HL-60/S4 (cell line): ENCODE results near the gene TM4SF20.
"Not testable (repeated sequence)": the region's sequence is repeated elsewhere in the genome, so short reads cannot be mapped to it uniquely, and the experiment has no call there.

Experiments used
- in situ Hi-C: fragments of 300-500 bp; cut with MboI; formaldehyde crosslinking; loops from 2 replicates; pipeline ENCODE4 v1.14.3; 2022; ENCODE audit warnings: low sequenced_read_pairs

TM4SF20 gene

GRCh38 chr2:227398684-227399670 lies 19.9 kb upstream of the TM4SF20 start:
- in situ Hi-C loops = no loop called here

GRCh38 chr2:227397562-227397961 lies 18.5 kb upstream of the TM4SF20 start:
- in situ Hi-C loops = no loop called here

DNA sequence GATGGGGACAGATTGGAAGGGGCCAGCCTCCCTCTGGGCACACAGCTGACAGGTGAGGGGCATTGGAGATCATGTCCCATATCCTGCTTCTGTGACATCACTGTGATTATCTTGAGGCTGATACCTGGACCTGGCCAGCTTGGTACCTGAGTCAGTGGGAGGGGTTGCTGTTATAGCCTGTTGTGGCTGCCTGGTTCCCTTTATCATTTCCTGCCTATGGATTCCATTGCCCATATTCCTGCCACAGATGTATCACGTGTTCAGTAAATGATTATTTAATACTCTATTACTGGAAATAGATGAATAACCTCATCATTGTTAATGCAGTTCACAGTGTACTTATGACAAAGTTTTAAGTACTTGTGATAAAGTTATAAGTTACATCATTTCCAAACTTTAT lies 16.4 kb upstream of the TM4SF20 start:
- in situ Hi-C loops = no loop called here

DNA sequence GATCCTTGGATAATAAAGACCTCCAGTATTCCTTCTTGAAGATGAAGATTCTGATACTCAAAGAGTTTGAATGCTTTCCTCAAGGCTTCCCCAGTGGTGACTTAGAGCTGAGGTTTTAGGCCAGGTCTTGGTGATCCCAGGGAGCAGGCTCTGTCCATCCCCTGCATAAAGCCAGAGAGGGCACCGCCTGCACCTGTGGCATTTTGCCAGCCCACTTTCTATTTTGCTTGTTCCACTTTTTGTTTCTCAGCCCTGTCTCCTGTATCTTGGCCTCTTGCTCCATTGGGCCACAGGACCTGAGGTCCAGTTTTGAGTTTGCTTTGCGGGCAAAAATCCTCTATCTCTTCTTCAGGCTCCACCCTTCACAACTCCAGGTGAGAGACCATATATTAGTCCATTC lies 15.3 kb upstream of the TM4SF20 start:
- in situ Hi-C loops = no loop called here

- in situ Hi-C loops = no loop called here
Measured at GRCh38 chr2:227390468-227391256, 11.6 kb upstream of the TM4SF20 start.

DNA sequence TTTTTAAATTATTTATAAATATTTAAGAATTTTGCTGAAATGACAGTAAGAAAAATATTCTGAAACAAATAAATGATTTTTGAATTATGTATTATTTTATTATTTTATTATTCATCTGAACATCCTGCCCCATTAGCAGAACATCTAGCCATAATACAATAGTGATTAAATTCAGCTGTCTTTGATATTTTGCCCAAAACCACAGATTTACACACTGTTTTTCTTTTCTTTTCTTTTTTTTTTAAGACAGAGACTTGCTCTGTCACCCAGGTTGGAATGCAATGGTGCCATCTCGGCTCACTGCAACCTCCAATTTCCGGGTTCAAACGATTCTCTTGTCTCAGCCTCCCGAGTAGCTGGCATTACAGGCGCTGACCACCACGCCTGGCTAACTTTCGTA lies 10.6 kb upstream of the TM4SF20 start:
- in situ Hi-C loops = no loop called here

GRCh38 chr2:227389231-227389630 lies 10.1 kb upstream of the TM4SF20 start:
- in situ Hi-C loops = no loop called here

DNA sequence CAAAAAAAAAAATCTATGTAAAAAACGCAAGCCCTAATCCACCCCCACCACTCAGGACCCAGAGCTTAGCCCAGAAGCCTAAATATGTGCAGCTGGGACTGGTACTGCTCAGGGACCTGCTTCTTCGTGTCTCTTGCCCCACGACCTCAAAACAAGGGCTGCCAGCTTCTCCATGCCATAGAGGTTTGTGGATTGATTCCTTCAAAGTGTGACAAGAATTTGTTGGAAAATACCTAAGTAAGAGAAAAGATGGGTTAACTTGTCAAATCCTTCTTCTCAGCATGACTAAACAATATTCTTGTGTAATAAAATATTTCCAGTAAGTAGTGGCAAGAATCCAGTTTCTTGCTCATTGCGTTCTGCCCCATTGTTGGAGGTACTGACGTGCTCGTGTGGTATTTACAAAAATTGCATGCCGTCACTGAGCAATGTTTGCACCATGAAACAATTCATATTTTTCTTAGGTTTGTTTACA lies 9.5 kb upstream of the TM4SF20 start:
- in situ Hi-C loops = no loop called here

DNA sequence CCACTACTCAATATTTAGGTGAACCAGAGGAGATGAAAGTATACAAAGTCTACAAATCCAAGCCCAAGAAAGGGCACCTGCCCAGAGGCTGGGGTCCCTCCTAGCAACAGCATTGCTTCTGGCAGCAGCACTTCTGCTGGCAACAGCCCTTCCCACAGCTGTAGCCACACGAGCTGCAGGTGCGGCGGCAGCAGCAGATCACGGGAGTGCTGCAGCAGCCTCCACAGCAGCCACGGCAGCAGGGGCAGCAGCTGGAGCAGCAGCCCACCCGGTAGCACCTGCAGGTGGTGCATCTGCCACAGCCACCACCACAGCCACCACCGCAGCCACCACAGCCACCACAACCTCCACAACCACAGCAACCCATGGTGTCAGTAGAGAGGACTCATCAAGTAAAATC lies 8.5 kb upstream of the TM4SF20 start, which contains the start of gene SCYGR1:
TSS of gene SCYGR1 (minus strand) at position 367 of the 400 bp plus-strand sequence. CDS start at position 367, 0 bp downstream.
- in situ Hi-C loops = not testable (repeated sequence)

- in situ Hi-C loops = no loop called here
Measured at GRCh38 chr2:227386630-227387029, 7.5 kb upstream of the TM4SF20 start.

- in situ Hi-C loops = no loop called here
Measured at GRCh38 chr2:227383686-227384085, 4.6 kb upstream of the TM4SF20 start.

GRCh38 chr2:227382241-227382835 lies 3.2 kb upstream of the TM4SF20 start:
- in situ Hi-C loops = not testable (repeated sequence)

GRCh38 chr2:227378371-227378782 lies 729 bp downstream of the TM4SF20 start:
- in situ Hi-C loops = no loop called here

GRCh38 chr2:227377467-227378351 lies 1.4 kb downstream of the TM4SF20 start:
- in situ Hi-C loops = no loop called here

DNA sequence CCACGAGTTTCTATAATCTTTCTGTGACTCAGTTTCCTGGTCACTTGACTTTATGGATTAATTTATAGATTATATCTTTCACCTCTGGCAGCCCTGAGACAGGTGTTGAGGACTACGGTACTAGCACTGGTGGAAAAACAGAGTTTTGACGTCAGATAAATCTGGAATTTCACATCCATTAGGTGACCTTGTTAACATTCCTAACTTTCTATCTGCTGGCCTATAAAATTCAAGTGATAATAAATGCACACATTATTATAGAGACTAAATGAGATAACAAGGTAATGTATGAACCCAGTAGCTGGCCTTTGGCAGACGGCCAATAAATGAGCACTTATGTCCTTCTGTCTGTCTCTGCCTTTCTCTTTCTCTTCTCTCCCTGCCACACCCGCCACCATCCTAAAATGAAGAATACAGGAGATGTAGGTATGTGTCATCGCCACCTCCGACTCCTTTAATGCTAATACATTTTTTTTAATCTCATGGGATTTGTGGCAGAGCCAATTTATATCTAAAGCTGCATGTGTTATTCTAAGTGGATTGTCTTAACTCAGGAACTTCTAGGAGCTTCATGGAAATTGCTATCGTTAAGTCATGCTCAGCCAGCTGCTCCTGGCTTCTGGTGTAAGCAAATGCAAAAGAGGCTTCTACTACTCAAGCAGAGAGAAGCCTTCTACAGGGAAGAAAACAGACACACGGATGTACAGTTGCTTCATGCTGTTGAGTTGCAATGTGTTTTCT lies 2.3 kb downstream of the TM4SF20 start:
- in situ Hi-C loops = no loop called here

GRCh38 chr2:227374158-227374557 lies 4.9 kb downstream of the TM4SF20 start:
- in situ Hi-C loops = no loop called here

DNA sequence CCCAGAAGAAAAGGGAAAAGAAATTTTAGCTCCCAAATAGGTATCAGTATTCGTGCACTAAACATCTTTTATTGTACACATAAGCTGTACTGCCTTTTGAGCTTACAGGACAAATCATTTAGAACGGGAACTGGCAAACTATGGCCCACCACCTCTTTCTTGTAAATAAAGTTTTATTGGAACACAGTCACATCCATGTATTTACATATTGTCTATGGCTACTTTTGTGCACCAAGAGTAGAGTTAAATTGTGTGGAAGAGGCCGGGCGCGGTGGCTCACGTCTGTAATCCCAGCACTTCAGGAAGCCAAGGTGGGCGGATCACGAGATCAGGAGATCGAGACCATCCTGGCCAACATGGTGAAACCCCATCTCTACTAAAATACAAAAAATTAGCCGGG lies 5.7 kb downstream of the TM4SF20 start:
- in situ Hi-C loops = no loop called here

DNA sequence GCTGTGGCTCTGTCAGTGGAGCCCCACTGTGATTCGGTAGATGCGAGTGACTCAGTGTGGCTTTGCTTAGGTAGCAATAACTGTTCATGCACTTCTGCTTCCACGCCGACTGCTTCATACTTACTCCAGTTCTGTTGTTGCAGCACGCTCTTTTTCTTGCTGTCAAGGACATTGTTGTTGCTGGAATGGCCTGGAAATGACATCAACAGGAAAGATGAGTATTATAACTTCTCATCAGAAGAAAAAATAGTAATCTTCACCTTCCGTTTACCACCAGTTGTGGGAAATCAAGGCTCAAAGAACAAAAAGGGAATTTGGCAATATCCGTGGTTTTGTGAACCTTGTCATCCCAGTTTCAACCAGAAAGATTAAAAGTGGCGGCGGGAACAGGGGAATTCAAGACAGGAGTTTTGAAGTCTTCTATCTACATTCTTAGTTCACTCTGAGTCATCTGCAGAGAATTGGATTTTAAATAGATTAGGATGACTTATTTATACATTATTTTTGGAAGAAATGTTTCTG lies 8.3 kb downstream of the TM4SF20 start:
- in situ Hi-C loops = no loop called here

DNA sequence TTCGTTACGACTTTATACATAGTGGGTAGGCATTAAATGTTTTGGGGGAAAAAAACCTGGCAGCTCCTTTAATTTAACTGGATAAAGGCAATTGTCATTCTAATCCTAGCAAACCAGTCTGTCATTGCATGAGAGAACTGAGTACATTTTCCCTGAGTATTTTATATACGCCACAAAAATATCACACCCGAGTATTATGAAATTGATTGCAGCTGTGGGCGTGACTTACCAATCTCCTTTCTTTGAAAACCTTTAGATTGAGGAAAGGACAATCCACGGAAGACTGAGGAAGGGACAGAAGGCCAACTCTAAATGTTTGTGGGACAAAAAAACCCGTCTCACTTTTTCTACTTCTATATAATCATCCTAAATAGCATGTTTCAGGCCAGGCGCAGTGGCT lies 9.0 kb downstream of the TM4SF20 start:
- in situ Hi-C loops = no loop called here
